ENCODE data around the gene PDZRN4. TPM values are rescaled to one million over a fixed set of nuclear protein-coding genes. Genes with fewer than 3 reads are reported as not detected.
"Not testable (repeated sequence)": the region's sequence is repeated elsewhere in the genome, so short reads cannot be mapped to it uniquely, and the experiment has no call there.

Gene PDZRN4
- total RNA-seq, 3 donors from 2014 or later: 0.98 to 53.4 (median 2.8) TPM

- intact Hi-C loops (cut with DNase I; ENCODE audit: low total_unique reads): no loop called here
- no peak for TF ChIP-seq POLR2AphosphoS5 (IDR thresholded peaks at IDR 0.05)
- no peak for TF ChIP-seq CTCF (IDR thresholded peaks at IDR 0.05)
- no peak for TF ChIP-seq POLR2A (IDR thresholded peaks at IDR 0.05)
- no peaks in the 10 kb centered on the region for H3K4me1 ChIP-seq
These were observed 344.0 kb downstream of the PDZRN4 start for GRCh38 chr12:41532072-41532471.

GRCh38 chr12:41536813-41537490 is 348.8 kb downstream of the PDZRN4 start:
- no peak for TF ChIP-seq POLR2AphosphoS5 (IDR thresholded peaks at IDR 0.05)
- no peak for TF ChIP-seq POLR2A (IDR thresholded peaks at IDR 0.05)
- no peak for TF ChIP-seq CTCF (IDR thresholded peaks at IDR 0.05)
- H3K4me3 ChIP-seq: no peak overlapping the region
- no peak overlapping the region for H3K27ac ChIP-seq
- H3K36me3 ChIP-seq: no peaks in the 10 kb centered on the region
- intact Hi-C loops (cut with DNase I; ENCODE audit: low total_unique reads): no loop called here
- no peaks in the 10 kb centered on the region for H3K9me3 ChIP-seq
- H3K27me3 ChIP-seq: no peaks in the 10 kb centered on the region
- no peak for DNase-seq (ENCODE audit: low spot score in 2 of 2)
- no peaks in the 10 kb centered on the region for H3K4me1 ChIP-seq

More at GRCh38 chr12:41532072-41532471, 344.0 kb downstream of the PDZRN4 start:
- H3K9me3 ChIP-seq: no peaks in the 10 kb centered on the region
- H3K27ac ChIP-seq: no peak overlapping the region
- no peak overlapping the region for H3K4me3 ChIP-seq
- no peaks in the 10 kb centered on the region for H3K36me3 ChIP-seq
- DNase-seq (ENCODE audit: low spot score in 2 of 2): no peak
- H3K27me3 ChIP-seq: no peaks in the 10 kb centered on the region

GRCh38 chr12:41537522-41537921 is 349.4 kb downstream of the PDZRN4 start:
- intact Hi-C loops (cut with DNase I; ENCODE audit: low total_unique reads): no loop called here
- Histone ChIP-seq H3K36me3 (no peaks in the 10 kb centered on the region), H3K4me1 (no peaks in the 10 kb centered on the region), H3K27ac (no peak overlapping the region), H3K27me3 (no peaks in the 10 kb centered on the region), H3K4me3 (no peak overlapping the region), H3K9me3 (no peaks in the 10 kb centered on the region)
- DNase-seq (ENCODE audit: low spot score in 2 of 2): no peak
- TF ChIP-seq POLR2AphosphoS5 (IDR thresholded peaks at IDR 0.05) (no peak), CTCF (IDR thresholded peaks at IDR 0.05) (no peak), POLR2A (IDR thresholded peaks at IDR 0.05) (no peak)

GRCh38 chr12:41545761-41546160 is 357.6 kb downstream of the PDZRN4 start:
- H3K27me3 ChIP-seq: no peaks in the 10 kb centered on the region
- H3K9me3 ChIP-seq: no peaks in the 10 kb centered on the region
- DNase-seq (ENCODE audit: low spot score in 2 of 2): no peak
- H3K27ac ChIP-seq: no peak overlapping the region
- no peak overlapping the region for H3K4me3 ChIP-seq
- H3K36me3 ChIP-seq: no peaks in the 10 kb centered on the region
- intact Hi-C loops (cut with DNase I; ENCODE audit: low total_unique reads): no loop called here
- no peaks in the 10 kb centered on the region for H3K4me1 ChIP-seq
- TF ChIP-seq POLR2A (IDR thresholded peaks at IDR 0.05) (no peak), CTCF (IDR thresholded peaks at IDR 0.05) (no peak), POLR2AphosphoS5 (IDR thresholded peaks at IDR 0.05) (no peak)

GRCh38 chr12:41547071-41547470 is 359.0 kb downstream of the PDZRN4 start:
- H3K27me3 ChIP-seq; H3K4me1 ChIP-seq; H3K4me3 ChIP-seq; intact Hi-C loops (cut with DNase I; ENCODE audit: low total_unique reads); H3K9me3 ChIP-seq; H3K27ac ChIP-seq; H3K36me3 ChIP-seq; DNase-seq (ENCODE audit: low spot score in 2 of 2): not testable (repeated sequence)
